Measurements from ENCODE around the gene GALNT2.

Gene GALNT2

GRCh38 chr1:230321741-230322420 lies 254.8 kb downstream of the GALNT2 start:
- H3K4me1 ChIP-seq (ENCODE audit: control insufficient read depth in 1 of 2, insufficient read depth in 1 of 2, low read depth in 1 of 2, low read length in 1 of 2), result no peaks in the 10 kb centered on the region
- no peak overlapping the region for H3K27ac ChIP-seq
- no peaks in the 10 kb centered on the region for H3K27me3 ChIP-seq
- no peaks in the 10 kb centered on the region for H3K9me3 ChIP-seq
- H3K36me3 ChIP-seq, result no peaks in the 10 kb centered on the region
- TF ChIP-seq CTCF (IDR thresholded peaks at IDR 0.05), result no peak
- no peak overlapping the region for H3K4me3 ChIP-seq (ENCODE audit: low read depth in 1 of 2, low read length in 1 of 2)

GRCh38 chr1:230322421-230322756 lies 255.4 kb downstream of the GALNT2 start:
- Histone ChIP-seq H3K9me3 (no peaks in the 10 kb centered on the region), H3K27me3 (no peaks in the 10 kb centered on the region), H3K4me3 (ENCODE audit: low read depth in 1 of 2, low read length in 1 of 2) (no peak overlapping the region), H3K4me1 (ENCODE audit: control insufficient read depth in 1 of 2, insufficient read depth in 1 of 2, low read depth in 1 of 2, low read length in 1 of 2) (no peaks in the 10 kb centered on the region), H3K36me3 (no peaks in the 10 kb centered on the region), H3K27ac (no peak overlapping the region)
- no peak for TF ChIP-seq CTCF (IDR thresholded peaks at IDR 0.05)

GRCh38 chr1:230322967-230323547 lies 256.0 kb downstream of the GALNT2 start:
- no peaks in the 10 kb centered on the region for H3K9me3 ChIP-seq
- H3K27ac ChIP-seq, result no peak overlapping the region
- no peak for TF ChIP-seq CTCF (IDR thresholded peaks at IDR 0.05)
- no peaks in the 10 kb centered on the region for H3K27me3 ChIP-seq
- no peaks in the 10 kb centered on the region for H3K4me1 ChIP-seq (ENCODE audit: control insufficient read depth in 1 of 2, insufficient read depth in 1 of 2, low read depth in 1 of 2, low read length in 1 of 2)
- H3K4me3 ChIP-seq (ENCODE audit: low read depth in 1 of 2, low read length in 1 of 2), result no peak overlapping the region
- no peaks in the 10 kb centered on the region for H3K36me3 ChIP-seq

- no peak overlapping the region for H3K4me3 ChIP-seq (ENCODE audit: low read depth in 1 of 2, low read length in 1 of 2)
- no peaks in the 10 kb centered on the region for H3K36me3 ChIP-seq
- H3K9me3 ChIP-seq, result no peaks in the 10 kb centered on the region
- TF ChIP-seq CTCF (IDR thresholded peaks at IDR 0.05), result no peak
- no peak overlapping the region for H3K27ac ChIP-seq
- H3K27me3 ChIP-seq, result no peaks in the 10 kb centered on the region
- no peaks in the 10 kb centered on the region for H3K4me1 ChIP-seq (ENCODE audit: control insufficient read depth in 1 of 2, insufficient read depth in 1 of 2, low read depth in 1 of 2, low read length in 1 of 2)
Measured at GRCh38 chr1:230323686-230324085, 256.6 kb downstream of the GALNT2 start.

GRCh38 chr1:230326971-230327891 lies 260.2 kb downstream of the GALNT2 start:
- Histone ChIP-seq H3K4me3 (ENCODE audit: low read depth in 1 of 2, low read length in 1 of 2) (no peak overlapping the region), H3K9me3 (no peaks in the 10 kb centered on the region), H3K27ac (no peak overlapping the region), H3K4me1 (ENCODE audit: control insufficient read depth in 1 of 2, insufficient read depth in 1 of 2, low read depth in 1 of 2, low read length in 1 of 2) (no peaks in the 10 kb centered on the region), H3K27me3 (no peaks in the 10 kb centered on the region), H3K36me3 (no peaks in the 10 kb centered on the region)
- no peak for TF ChIP-seq CTCF (IDR thresholded peaks at IDR 0.05)
